GM12878 (cell line): ENCODE measurements around the gene TBXA2R. TPM values are rescaled to one million over a fixed set of nuclear protein-coding genes. Genes with fewer than 3 reads are reported as not detected.

Experiments used
- ATAC-seq: fragments of 200-7000 bp; cut with Tn5 transposase; 3 replicates; pipeline ENCODE4 v1.9.1; 2020; ENCODE audit warnings: mild to moderate bottlenecking, moderate library complexity
- BruUV-seq: library from RNA; stranded (reverse); fragments of 400-500 nt; replicated peaks from 2 replicates; lab custom pipeline; 2021; lab: Mats Ljungman, UMichigan
- CTCF ChIA-PET: fragments of 300-600 bp; sonication (Branson Sonifier 250); formaldehyde crosslinking; extraction: SDS; loops from one replicate; lab custom pipeline; 2021; ENCODE audit warnings: inconsistent platforms; lab: Yijun Ruan, JAX
- POLR2A ChIA-PET: fragments of 350-600 bp; formaldehyde crosslinking; extraction: SDS; loops from one replicate; lab custom pipeline; 2021; ENCODE audit warnings: inconsistent platforms; lab: Charles Lee
- RAD21 ChIA-PET: fragments of 300-600 bp; sonication (Branson Sonifier 250); formaldehyde crosslinking; loops from one replicate; lab custom pipeline; 2023; ENCODE audit warnings: antibody characterized with exemption; ENCODE audit not compliant: unreplicated experiment; lab: Charles Lee
- SMC1A ChIA-PET: fragments of 300-600 bp; sonication (Branson Sonifier 250); formaldehyde crosslinking; loops from one replicate; lab custom pipeline; 2023; ENCODE audit not compliant: unreplicated experiment, uncharacterized antibody; lab: Charles Lee
- DNase-seq: peaks from one replicate; pipeline ENCODE4 v3.0.0-alpha.2; 2011; ENCODE audit warnings: low read depth, low spot score
- FAIRE-seq: peaks from 3 replicates; lab custom pipeline; 2011; peaks lifted over from hg19 to GRCh38; lab: Jason Lieb, UNC
- H2AFZ ChIP-seq: 2 replicates; pipeline ENCODE4 v1.6.0; 2011; ENCODE audit warnings: low read depth, low read length, control low read depth; ENCODE audit not compliant: control insufficient read depth
- H3K27ac ChIP-seq: 2 replicates; pipeline ENCODE4 v1.5.1; 2011; ENCODE audit warnings: control low read depth; ENCODE audit not compliant: control insufficient read depth, insufficient read depth
- H3K27me3 ChIP-seq, 2 experiments: replicated peaks in 1 of 2; 2 replicates each; pipeline versions ENCODE4 v1.6.0 to v1.6.1; 2011; ENCODE audit warnings: low read length in 1 of 2; ENCODE audit not compliant: control insufficient read depth in 2 of 2, insufficient read depth in 2 of 2
- H3K36me3 ChIP-seq, 2 experiments: 2 replicates each; pipeline ENCODE4 v1.5.1; 2011; ENCODE audit warnings: low read length in 1 of 2; ENCODE audit not compliant: control insufficient read depth in 2 of 2, insufficient read depth in 2 of 2
- H3K4me1 ChIP-seq: 2 replicates; pipeline ENCODE4 v1.6.1; 2011; ENCODE audit warnings: mild to moderate bottlenecking, low read length, moderate library complexity, mixed read lengths; ENCODE audit not compliant: control insufficient read depth, insufficient read depth
- H3K4me2 ChIP-seq: 2 replicates; pipeline ENCODE4 v1.6.0; 2011; ENCODE audit warnings: control low read depth; ENCODE audit not compliant: control insufficient read depth, insufficient read depth
- H3K4me3 ChIP-seq: fragments of 200-600 bp; sonication (generic); 2 replicates; pipeline ENCODE4 v1.5.1; 2016
- H3K79me2 ChIP-seq: 2 replicates; pipeline ENCODE4 v1.6.0; 2011; ENCODE audit warnings: low read length; ENCODE audit not compliant: control insufficient read depth, insufficient read depth
- H3K9ac ChIP-seq: 2 replicates; pipeline ENCODE4 v1.8.0; 2011; ENCODE audit warnings: low read length, control low read depth, mixed read lengths; ENCODE audit not compliant: control insufficient read depth, insufficient read depth
- H3K9me3 ChIP-seq: replicated peaks from 3 replicates; pipeline ENCODE4 v1.5.1; 2011; ENCODE audit warnings: mild to moderate bottlenecking, low read length; ENCODE audit not compliant: control insufficient read depth, insufficient read depth
- H4K20me1 ChIP-seq: 2 replicates; pipeline ENCODE4 v1.6.0; 2011; ENCODE audit not compliant: control insufficient read depth, insufficient read depth
- ATF2 ChIP-seq: IDR thresholded peaks from 2 replicates; pipeline ENCODE4 v1.6.1; 2012; ENCODE audit warnings: low read length, inconsistent platforms
- CBX5 ChIP-seq: sonication (generic); IDR thresholded peaks from 2 replicates; pipeline ENCODE4 v1.6.1; 2016; ENCODE audit warnings: low read depth, moderate library complexity, mild to moderate bottlenecking, inconsistent platforms
- CHD2 ChIP-seq: IDR thresholded peaks from 2 replicates; pipeline ENCODE4 v1.6.1; 2011; ENCODE audit warnings: low read depth, low read length, improper control_type of control experiment, borderline replicate concordance
- CHD4 ChIP-seq: fragments of 200-600 bp; sonication (generic); IDR thresholded peaks from 2 replicates; pipeline ENCODE4 v1.6.1; 2016; ENCODE audit warnings: mild to moderate bottlenecking
- HDAC2 ChIP-seq: fragments of 200-600 bp; sonication (generic); IDR thresholded peaks from 2 replicates; pipeline ENCODE4 v1.6.1; 2017
- HDAC6 ChIP-seq: fragments of 200-600 bp; sonication (generic); IDR thresholded peaks from one replicate; pipeline ENCODE4 v1.8.0; 2017; ENCODE audit warnings: antibody characterized with exemption; ENCODE audit not compliant: unreplicated experiment
- IRF5 ChIP-seq: fragments of 450-650 bp; IDR thresholded peaks from 2 replicates; pipeline ENCODE4 v1.6.1; 2017; ENCODE audit warnings: borderline replicate concordance
- LARP7 ChIP-seq: fragments of 450-650 bp; IDR thresholded peaks from 2 replicates; pipeline ENCODE4 v1.6.1; 2017; ENCODE audit warnings: mild to moderate bottlenecking
- RAD21 ChIP-seq: IDR thresholded peaks from 2 replicates; pipeline ENCODE4 v1.6.1; 2011; ENCODE audit warnings: mild to moderate bottlenecking, low read depth, low read length, moderate library complexity; ENCODE audit not compliant: insufficient read depth
- RUNX3 ChIP-seq: IDR thresholded peaks from 2 replicates; pipeline ENCODE4 v1.6.1; 2012; ENCODE audit warnings: low read length, inconsistent platforms
- STAT3 ChIP-seq: IDR thresholded peaks from 2 replicates; pipeline ENCODE4 v1.6.1; 2011; ENCODE audit warnings: low read depth, low read length, improper control_type of control experiment
- SUZ12 ChIP-seq: fragments of 200-600 bp; sonication (generic); IDR thresholded peaks from one replicate; pipeline ENCODE4 v1.6.1; 2018; ENCODE audit warnings: antibody characterized with exemption, mild to moderate bottlenecking; ENCODE audit not compliant: unreplicated experiment
- ZBTB11 ChIP-seq: fragments of 450-650 bp; formaldehyde crosslinking; IDR thresholded peaks from 2 replicates; pipeline ENCODE4 v1.5.0; 2022; ENCODE audit warnings: mild to moderate bottlenecking, missing genetic modification characterization
- WGBS: methylation state at CpG from one replicate; pipeline ENCODE4 v1.1.6; 2016; ENCODE audit warnings: low lambda C conversion rate; ENCODE audit not compliant: insufficient replicate concordance, insufficient coverage; ENCODE audit errors: missing lambda C conversion rate; 5-methylcytosine and 5-hydroxymethylcytosine counted together
- in situ Hi-C: fragments of 300-500 bp; cut with MboI; formaldehyde crosslinking; loops from 9 replicates; pipeline ENCODE4 v1.14.3; 2018; ENCODE audit warnings: mixed read lengths
- intact Hi-C: fragments of 100-400 bp; cut with micrococcal nuclease; formaldehyde crosslinking; loops from one replicate; pipeline ENCODE4 v1.14.2; 2022; ENCODE audit not compliant: unreplicated experiment
- polyA plus RNA-seq, 11 experiments: library from polyadenylated mRNA; depleted of rRNA in 4 of 11; unstranded in 6 of 11; stranded (reverse) in 5 of 11; fragments of >200 nt; fragmentation: Nextera tagmentation in 4 of 11; fragmentation: Illumina TruSeq in 1 of 11; extraction: Ambion mirVana in 4 of 11; extraction: Trizol in 1 of 11; gene quantifications; 1 replicate in 1 of 11; 2 replicates in 10 of 11; pipeline versions ENCODE4 v1.2.1 to v1.2.3, GENCODE V29; 2011 to 2016; ENCODE audit warnings: inconsistent platforms in 2 of 11, missing spikeins in 2 of 11, low read depth in 1 of 11
- total RNA-seq, 4 experiments: library from RNA; depleted of rRNA in 3 of 4; stranded (reverse); fragments of >200 nt in 3 of 4; fragmentation: Illumina TruSeq in 1 of 4; extraction: Trizol in 1 of 4; gene quantifications; 2 replicates each; pipeline versions ENCODE4 v1.2.1 to v1.2.3, GENCODE V29; 2013 to 2021
- TF ChIP-seq, protein P1 (sequence below): IDR thresholded peaks from 2 replicates; pipeline ENCODE4 v1.6.1; 2012; ENCODE audit warnings: low read depth, low read length, improper control_type of control experiment

Gene TBXA2R
- total and polyA plus RNA-seq, 10 of the 15 experiments (the other 5 are each of a cell fraction or from before 2014, with no cell fraction given) = 0.03 TPM; not detected in 8

DNA sequence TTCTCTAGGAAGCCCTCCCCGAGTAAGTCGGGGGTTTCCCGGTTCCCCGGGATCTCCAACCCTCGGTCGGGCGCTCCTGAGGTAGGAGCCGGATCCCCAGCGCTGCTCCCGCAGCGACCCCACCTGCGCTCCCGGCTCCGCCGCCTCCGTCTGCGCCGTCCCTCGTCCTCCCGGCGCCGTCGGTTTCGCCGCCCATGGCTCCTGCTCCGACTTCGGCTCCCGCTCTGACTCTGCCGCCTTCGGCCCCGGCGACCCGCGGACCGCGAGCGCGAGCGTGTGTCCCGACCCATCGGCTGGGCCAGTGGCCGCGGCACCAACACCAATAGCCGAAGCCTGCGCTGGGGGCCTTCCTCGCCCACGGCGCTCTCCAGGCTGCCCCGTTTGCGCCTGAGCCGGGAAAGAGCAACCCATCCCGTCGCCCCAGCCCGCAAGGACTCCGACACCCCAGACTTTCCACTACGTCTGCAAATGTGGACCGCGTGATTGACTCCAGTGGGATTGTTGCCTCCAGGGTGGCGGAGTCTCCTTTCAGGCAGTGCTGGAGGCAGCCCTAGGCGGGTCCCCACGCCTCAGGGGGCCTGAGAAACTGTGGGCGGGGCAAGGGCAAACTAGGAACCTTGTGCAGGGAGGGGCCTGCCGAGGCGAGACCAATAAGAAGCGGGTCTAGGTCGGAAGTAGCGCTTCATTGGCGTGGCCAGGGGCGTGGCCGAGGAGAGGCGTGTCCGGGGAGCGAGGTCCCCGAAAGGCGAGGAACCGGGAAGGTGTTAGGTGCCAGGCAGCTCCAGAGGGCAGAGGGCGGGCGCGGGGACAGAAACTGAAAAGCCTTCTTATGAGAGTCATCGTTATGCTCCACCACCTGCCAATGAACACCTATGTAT, 20.0 kb upstream of the TBXA2R start, which contains the start of gene CACTIN:
Gene CACTIN, minus strand, starts transcription at position 318 of the 878 bp plus-strand sequence. Its CDS starts 28 bp downstream, at position 290.
- Histone ChIP-seq H4K20me1 (no peaks in the 10 kb centered on the region), H3K27me3 (no peaks in the 10 kb centered on the region), H3K4me3 (peak within 1 kb of the TSS; percentile 92), H3K79me2 (peaks cover 21% of the 10 kb centered on the region), H3K27ac (peak within 1 kb of the TSS; percentile 99), H3K36me3 (no peaks in the 10 kb centered on the region; a peak in 2 of 4 replicates), H3K9me3 (no peaks in the 10 kb centered on the region), H3K4me1 (peaks cover 8% of the 10 kb centered on the region), H2AFZ (peak within 1 kb of the TSS; percentile 97), H3K9ac (peak within 1 kb of the TSS; percentile 88), H3K4me2 (peak within 1 kb of the TSS; percentile 90)
- ATAC-seq (peak; percentile 100), FAIRE-seq (peak; percentile 99), DNase-seq (peak; percentile 90)
- intact Hi-C loops (loop anchor here (5.0 kb wide), 1 partner anchor 69 kb away; the partner anchor contains the start of gene MFSD12), in situ Hi-C loops (no loop called here)
- BruUV-seq = no TSS peak
- POLR2A ChIA-PET = interaction anchor here (0.6 to 1.0 kb wide), 3 partner anchors 18 to 73 kb away, joined by 3 to 4 read pairs (median 3); no protein-coding TSS in a partner anchor
- RAD21 ChIA-PET = interaction anchor here (1.0 kb wide), 1 partner anchor 70 kb away, joined by 4 read pairs; the partner anchor contains the start of gene MFSD12
- under 1% methylated on average over 78 of the region's 80 CpGs for WGBS
- CTCF ChIA-PET = interaction anchor here (1.1 to 1.4 kb wide), 3 partner anchors 81 to 361 kb away, joined by 3 to 5 read pairs (median 4); no protein-coding TSS in a partner anchor
- SMC1A ChIA-PET = interaction anchor here (1.0 kb wide), 1 partner anchor 34 kb away, joined by 3 read pairs; no protein-coding TSS in a partner anchor
- TF ChIP-seq IRF5 (peak; percentile 100), HDAC2 (no peak), CBX5 (no peak), HDAC6 (peak; percentile 90), RAD21 (no peak), CHD4 (no peak), STAT3 (no peak), CHD2 (peak; percentile 44; the same call in 1 of the 2 replicates), RUNX3 (peak; percentile 24; the same call in 1 of the 2 replicates), SUZ12 (no peak), LARP7 (peak; percentile 92), ZBTB11 (CRISPR knock-in tag) (no peak), ATF2 (no peak)
- TF ChIP-seq, protein P1, sequence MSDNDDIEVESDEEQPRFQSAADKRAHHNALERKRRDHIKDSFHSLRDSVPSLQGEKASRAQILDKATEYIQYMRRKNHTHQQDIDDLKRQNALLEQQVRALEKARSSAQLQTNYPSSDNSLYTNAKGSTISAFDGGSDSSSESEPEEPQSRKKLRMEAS = peak; percentile 96
